ENCODE measurements around the gene LRRC8D.

The LRRC8D gene

DNA sequence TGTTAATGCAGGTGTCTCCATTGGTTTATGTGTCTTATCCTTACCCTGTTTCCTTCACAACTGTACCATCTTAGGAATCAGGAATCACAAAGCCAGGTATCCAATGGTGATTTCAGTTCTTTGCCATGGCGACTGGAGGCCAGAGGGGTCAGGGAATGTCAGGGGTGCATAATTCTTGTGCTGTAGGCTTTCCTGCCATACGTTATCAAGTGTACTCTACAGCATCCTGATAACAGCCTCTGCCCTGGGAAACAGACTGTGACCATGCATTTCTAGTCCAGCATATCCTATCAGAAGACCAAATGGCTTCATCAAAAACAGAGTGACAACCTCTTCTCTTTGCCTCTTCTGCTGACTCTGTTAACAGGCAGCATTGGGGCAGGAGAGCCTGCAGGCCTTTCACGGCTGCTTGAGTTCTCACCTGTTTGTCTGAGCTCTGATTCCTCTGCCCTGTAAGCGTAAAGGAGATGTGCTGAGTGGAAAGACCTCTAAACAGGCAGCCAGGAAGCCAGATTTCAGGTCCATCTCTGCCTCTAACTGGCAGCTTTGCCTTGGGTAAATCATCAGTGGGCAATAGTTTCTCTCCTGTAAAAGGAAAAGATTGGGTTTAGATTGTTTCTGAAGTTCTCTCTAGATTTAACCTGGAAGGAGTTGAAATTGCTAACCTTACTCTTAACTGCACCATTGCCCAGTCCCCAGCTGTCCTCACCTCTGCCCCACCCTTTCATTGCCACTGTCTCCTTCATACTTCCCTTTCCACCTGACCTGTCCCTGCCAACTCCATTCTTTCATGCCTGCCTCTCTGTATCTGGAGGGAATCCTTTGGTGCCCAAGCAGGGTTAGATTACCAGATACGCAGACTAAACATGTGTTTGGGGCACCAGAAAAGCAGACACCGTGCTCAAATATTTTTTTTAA is 80.2 kb downstream of the LRRC8D start:
- H3K27ac ChIP-seq, result no peak overlapping the region
- TF ChIP-seq, protein P1, sequence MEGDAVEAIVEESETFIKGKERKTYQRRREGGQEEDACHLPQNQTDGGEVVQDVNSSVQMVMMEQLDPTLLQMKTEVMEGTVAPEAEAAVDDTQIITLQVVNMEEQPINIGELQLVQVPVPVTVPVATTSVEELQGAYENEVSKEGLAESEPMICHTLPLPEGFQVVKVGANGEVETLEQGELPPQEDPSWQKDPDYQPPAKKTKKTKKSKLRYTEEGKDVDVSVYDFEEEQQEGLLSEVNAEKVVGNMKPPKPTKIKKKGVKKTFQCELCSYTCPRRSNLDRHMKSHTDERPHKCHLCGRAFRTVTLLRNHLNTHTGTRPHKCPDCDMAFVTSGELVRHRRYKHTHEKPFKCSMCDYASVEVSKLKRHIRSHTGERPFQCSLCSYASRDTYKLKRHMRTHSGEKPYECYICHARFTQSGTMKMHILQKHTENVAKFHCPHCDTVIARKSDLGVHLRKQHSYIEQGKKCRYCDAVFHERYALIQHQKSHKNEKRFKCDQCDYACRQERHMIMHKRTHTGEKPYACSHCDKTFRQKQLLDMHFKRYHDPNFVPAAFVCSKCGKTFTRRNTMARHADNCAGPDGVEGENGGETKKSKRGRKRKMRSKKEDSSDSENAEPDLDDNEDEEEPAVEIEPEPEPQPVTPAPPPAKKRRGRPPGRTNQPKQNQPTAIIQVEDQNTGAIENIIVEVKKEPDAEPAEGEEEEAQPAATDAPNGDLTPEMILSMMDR (conservative IDR thresholded peaks at IDR 0.05), result no peak

DNA sequence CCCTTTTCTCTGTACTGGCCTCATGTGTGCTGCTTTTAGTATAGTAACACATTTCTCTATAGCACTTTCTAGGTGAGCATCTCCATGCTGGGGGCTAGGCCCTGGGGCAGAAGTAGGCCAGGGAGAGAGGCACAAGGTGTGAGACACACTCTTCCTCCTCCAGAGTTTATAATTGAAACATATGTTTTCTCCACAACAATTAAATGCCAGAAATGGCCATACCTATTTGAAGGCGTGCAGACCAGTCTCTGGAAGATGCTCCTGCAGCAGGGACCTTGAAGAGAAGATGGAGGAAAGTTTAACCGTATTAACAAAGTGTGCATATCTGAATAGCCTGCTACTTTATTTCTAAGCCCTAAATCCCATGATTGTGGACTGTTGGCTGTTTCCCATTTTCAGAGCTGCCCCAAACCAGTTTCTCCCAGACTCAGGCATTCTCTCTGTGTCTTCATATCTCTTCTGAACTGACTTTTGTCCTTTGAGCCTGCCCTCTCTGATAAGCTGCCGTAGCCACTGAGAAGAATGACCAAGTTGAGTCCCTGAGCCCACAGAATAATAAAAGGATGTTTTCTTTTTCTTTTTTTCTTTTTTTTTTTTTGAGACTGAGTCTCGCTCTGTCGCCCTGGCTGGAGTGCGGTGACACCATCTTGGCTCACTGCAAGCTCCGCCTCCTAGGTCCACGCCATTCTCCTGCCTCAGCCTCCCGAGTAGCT is 81.3 kb downstream of the LRRC8D start:
- H3K27ac ChIP-seq, result no peak overlapping the region
- TF ChIP-seq, protein P1 (conservative IDR thresholded peaks at IDR 0.05), result no peak

DNA sequence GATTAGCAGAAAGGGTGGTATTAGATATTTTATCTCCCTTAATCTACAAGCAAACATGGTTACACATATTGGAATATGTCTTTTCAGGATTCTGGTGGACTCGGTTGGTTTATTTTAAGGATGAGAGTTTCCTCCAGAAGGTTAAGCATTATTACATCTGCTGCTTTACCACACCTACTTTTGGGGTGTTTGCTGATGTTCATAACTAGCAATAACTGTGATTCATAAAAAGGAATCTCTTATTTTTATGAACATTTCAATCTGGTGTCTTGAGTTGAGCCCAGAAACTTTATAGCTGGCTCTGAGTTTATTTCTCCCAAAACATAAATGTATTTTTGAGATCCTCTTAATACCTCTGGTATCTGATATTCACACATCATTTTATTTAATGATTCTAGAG is 82.7 kb downstream of the LRRC8D start:
- TF ChIP-seq, protein P1 (conservative IDR thresholded peaks at IDR 0.05), result no peak
- H3K27ac ChIP-seq, result no peak overlapping the region

DNA sequence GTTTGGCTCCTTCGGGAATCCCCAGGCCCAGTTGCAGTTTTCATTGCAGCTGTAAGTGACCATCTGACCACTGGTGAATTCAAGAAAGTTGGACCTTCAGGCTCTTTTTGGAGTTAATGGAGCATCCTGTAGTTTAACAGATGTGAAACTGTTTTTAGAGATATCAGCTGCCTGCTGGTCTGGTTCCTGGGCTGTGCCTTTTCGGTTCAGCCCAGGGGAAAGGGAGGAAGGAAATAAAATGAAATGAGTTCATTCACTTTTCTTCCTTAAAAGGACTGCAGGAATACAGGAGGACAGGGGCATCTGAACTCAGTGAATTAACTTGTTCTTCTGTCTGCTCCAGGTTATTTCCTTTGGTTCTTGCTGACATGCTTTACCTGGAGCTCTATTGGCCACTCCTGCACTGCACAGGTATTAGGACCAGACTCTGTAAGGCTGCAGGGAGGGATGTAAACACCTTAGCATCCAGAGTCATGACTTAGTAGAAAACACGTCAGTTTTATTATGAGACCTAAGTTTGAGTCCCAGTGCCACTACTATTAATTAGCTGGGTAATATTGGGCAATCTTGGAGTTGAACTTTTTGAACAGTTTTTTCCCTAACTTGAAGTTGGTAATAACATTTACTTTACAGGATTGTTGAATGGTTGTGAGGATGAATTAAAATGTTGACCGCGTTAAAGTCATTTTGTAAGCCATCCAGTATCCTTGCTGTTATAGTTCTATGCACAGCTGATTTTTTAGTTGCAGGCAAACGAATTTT is 83.6 kb downstream of the LRRC8D start:
- TF ChIP-seq, protein P1 (conservative IDR thresholded peaks at IDR 0.05), result no peak
- H3K27ac ChIP-seq, result no peak overlapping the region

DNA sequence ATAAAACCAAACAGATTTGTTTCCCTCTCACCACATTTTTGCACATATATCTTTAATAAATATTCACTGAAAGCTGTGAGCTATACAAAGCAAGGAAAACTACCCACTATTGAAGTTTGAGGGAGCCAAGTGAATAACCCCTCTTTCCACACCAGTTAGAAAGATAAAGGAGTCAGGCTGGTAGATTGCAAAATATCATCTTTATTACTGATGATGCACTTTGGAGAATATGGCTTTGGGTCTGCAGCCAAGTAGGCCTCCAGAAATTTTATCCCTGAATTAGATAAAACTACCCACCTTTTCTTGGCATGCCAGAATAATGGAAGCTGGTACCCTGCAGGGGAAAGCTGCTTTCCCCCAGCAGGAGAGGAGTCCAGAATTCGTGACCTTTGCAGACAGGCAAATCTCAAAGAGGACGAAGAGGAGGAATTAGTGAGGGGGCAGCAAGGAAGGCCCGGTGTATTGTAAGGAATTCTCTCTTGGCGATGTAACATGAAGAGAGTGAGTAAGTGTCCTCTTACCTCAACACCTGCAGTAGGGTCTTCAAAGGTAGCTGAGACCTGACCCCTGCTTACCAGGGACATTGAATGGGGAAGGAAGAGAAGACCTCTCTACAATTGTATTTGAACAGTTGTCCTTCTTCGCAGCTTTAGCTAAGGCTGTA is 84.7 kb downstream of the LRRC8D start:
- TF ChIP-seq, protein P1 (conservative IDR thresholded peaks at IDR 0.05), result no peak
- H3K27ac ChIP-seq, result no peak overlapping the region

DNA sequence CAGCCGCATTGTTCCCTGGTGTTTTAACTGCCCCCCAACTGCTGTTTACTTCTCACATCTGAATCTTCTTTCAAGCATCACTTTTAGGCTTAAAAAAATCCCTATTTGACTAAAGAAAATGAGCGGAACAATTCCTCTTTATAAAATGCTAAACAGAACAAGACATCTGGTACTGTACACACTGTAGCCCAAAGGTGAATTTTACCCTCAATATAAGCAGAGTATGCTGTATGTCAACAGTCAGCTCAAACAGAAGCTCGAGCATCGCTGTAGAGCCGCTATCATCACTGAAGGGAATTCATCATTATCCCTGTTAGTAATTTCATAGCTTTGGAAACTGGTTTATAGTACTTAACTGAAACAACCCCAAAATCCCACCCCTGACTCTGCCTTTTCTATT is 85.3 kb downstream of the LRRC8D start:
- TF ChIP-seq, protein P1 (conservative IDR thresholded peaks at IDR 0.05), result no peak
- no peak overlapping the region for H3K27ac ChIP-seq
